Germinal center (tissue), 1 donor: ENCODE data around the gene CELF6.

ENCODE experiments used
- DNase-seq: peaks from one replicate; pipeline ENCODE4 v3.0.0; 2012; ENCODE audit warnings: mixed read lengths, low spot score

The CELF6 gene

DNA sequence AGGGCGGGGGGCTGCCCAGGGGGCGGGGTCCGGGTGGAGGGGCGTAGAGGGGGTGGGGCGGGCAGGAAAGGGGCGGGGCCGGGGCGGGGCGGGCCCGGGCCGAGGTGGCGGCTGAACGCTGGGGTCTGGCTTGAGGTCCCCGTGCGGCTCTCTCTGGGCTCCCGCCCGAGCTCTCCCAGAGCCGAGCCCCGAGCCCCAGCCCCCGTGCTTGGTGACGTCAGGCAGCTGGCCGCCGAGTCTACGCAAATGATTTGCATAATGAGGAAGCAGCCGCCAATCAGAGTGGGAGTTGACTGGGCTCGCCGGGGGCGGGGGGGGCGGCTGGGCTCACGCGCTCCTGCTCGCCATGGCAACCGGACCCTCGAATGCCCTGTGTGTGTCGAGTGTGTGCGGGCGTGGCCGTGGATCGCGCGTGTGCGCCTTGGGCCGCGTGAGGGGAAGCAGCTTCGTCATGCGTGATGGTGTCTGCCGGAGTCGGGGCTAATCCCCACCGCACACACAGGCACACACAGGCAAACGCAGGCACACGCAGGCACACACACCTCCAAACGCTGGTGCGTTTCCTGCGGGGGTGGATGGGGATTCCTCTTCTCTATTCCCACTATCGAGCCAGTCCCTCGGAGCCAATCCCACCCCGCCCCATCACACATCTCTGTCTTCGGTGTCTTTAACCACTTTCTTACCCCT, at the start of gene CELF6:
Gene CELF6 (minus strand): TSS at position 173 of the 687 bp plus-strand sequence. CDS start 283 bp downstream, outside the sequence.
- DNase-seq, result peak; percentile 89

DNA sequence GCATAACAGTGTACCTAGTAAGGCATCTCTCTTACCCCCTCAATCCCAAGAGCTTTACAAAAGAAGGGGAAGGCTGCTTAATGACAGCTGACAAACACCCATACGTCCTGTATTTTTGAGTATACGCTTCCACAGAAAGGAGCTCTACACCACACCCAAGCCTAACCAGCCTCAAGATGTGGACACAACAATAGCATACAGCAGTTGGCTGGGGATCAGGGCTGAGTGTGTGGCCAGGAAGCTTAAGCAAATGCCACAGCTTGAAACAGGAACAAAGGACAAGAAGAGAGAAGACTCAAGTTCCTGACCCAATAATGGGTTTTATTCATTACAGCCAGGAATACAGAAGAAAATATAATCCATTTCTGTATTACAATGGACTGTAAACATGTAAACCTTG, 48.9 kb upstream of the CELF6 start:
- DNase-seq, result no peak

DNA sequence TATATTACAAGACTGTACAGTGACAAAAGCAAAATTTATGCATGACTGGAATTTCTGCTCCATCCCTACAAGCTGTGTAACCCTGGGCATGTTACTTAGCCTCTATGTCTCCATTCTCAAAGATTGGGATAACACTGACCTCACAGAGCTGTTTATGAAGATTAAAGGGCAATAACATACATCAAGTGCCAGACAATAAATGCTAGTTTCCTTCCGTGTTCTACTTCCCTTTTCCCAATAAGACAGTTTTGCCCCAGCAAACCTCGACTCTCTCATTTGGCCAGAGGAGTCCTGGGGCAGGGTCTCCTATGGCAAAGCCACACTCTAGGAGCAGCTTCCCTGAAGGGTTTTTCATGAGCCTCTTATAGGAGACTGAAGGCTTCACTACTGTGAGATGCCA, 48.4 kb upstream of the CELF6 start:
- DNase-seq, result no peak

DNA sequence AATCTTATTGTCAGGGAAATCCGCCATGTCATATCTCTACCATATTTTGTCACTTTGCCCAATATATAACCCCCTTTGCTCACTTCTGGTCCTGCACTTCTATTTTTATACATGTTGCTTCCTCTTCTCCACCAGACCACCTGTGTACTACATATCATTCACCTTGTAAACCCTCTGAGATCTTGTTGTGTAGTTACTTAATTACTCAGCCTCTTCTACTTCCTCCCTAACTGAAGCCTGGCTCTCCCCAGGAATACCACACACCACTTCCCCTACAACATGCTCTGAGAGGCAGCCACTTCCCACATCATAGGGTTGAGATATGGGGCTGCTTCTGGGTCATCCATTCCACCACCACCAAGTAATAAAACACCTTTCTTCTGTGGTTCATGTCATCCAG, 45.9 kb upstream of the CELF6 start:
- peak; percentile 17 for DNase-seq

DNA sequence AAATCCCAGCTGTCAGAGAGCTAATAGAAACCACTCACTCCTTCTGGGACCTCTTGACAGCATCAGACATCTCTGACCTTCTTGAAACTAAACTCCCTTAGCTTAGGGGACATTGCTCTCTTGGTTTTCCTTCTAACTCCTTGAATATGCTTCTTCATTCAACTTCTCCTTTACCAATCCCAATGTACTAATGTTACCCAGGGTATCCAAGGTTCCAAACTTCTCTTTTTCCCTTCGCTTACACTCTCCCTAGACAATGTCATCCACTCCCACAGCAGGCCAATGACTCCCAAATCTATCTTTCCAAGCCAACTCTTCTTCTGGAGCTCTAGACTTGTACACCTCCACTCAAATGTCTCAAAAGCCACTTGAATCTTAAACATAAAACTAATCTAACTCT, 41.2 kb upstream of the CELF6 start:
- no peak for DNase-seq

DNA sequence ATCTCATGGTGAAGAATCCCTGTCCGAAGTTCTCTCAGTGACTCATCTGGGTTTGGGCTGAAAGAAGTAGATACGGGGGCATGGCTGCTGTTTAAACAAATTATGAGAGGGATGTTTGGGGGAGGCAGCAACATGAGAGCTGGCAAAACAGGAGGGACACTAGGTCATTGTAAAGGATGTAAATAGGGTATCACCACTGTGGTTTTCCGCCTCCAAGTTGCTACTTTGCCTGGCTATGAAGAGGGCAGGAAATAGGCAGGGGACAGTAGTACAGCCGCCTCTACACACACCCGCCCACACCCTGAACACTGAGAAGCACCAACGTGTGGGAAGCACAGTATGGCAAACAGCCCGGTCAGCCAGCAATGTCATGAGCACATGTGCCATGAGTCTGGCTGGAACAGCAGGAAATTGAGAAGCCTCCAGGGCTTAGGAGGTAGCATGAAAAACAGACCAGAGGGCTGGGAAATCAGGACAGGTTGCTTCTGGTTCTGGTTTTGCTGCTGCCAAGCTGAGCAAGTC, 38.8 kb upstream of the CELF6 start:
- no peak for DNase-seq

DNA sequence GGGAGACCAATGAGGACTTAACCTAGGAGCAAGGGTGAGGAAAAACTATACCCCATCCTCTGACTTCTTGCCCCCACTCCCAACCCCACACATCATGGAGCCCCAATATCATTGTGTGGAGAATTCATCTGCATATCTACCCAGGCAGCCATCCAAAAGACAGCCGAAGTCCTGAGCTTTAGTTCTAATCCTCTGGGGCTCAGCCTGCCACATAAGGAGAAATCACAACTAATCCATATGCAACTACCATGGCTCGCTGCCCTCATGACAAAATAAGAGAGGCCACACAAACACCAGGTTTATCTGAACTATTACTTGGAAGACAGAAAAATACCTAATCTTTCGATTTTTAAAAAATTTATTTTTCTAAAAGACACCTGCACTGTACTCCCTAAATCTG, 38.2 kb upstream of the CELF6 start:
- no peak for DNase-seq

DNA sequence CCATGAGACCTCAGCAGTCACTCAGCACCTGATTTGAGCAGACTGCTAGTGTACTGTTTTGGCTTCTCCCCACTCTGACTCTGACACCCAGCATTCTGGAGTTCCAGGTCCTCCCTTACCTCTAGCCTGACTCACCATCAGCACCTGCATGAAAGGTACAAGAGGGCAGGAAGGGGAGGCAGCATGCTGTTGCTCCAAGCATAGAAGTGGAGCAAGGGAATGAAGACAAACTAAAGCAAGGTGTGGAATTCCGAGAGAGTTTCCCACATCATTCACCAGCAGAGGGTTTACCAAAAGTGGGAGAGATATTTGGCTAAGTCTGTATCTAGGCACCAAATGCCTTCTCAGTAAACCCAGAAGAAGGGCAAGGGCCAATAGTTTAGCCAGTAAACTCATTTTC, 34.5 kb upstream of the CELF6 start:
- DNase-seq, result no peak

DNA sequence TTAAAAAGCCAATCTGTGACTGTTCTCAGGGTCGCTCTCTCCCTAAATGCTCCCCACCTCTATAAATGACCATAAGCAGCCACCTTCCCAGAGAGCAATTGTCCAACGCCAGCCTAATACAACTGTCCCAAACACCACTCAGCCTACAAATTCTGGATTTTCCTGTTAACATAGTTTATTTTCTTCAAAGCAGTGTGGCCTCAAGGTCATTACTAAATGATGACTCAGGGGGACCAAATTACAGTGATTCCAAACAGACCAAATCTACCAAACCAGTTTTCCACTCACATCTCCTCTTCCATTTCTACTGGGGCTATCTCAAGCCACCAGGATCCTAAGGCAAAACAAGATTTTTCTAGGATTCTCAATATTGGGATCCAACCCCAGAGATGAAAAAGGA, 33.3 kb upstream of the CELF6 start:
- no peak for DNase-seq

DNA sequence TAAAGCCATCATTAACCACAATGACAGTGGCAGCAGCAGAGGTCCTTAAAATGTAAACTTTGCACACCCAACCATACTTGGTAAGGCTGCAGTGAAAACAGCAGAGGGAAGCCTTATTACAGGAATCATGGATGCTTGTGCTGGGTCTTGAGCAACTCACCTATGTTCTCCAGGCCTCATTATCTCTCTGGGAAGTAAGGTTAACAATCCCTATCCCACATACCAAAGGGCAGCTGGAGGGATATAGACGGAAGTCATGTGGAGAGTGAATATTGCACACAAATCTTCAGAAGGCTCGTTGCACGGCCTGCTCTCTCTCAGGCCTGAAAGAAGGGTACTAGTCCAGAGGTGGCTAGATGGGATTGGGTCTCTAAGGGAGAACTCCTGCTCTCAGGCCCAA, 25.8 kb upstream of the CELF6 start:
- DNase-seq, result no peak

DNA sequence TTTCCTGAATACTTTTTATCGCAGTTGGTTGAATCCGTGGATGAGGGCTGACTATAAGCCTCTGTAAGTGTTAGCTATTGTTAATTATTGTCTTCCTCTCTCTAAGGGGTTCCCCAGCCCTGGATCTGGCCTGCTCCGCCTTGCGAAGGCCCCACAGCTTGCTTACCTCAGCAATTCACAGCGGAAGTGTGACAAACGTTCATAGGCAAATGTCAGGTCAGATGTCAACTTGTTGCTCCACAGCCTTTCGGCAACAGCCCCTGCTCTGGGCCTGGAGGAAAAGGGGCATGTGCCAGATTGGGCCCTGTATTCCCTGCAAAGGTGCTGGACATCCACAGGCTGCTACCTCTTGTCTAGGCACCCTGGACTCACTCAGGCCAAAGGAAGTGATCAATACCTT, 25.3 kb upstream of the CELF6 start:
- no peak for DNase-seq

DNA sequence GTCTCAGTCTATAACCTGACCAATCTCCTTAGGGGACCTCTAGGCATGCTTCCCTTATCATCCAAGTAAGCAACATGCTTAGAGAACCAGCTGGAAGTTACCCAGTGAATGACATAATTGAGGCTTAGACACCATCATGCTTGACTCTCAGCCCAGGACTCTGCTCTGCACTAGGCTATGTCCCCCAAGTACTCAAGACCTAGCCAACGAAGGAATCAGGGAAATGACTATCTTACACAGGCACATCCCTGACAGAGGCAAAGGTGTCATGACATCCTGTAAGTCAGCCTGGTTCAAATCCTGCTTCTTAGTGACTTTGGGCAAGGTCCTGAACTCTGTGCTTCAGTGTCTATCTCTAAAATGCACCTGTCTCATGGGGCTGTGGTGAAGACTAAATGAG, 24.6 kb upstream of the CELF6 start:
- no peak for DNase-seq

DNA sequence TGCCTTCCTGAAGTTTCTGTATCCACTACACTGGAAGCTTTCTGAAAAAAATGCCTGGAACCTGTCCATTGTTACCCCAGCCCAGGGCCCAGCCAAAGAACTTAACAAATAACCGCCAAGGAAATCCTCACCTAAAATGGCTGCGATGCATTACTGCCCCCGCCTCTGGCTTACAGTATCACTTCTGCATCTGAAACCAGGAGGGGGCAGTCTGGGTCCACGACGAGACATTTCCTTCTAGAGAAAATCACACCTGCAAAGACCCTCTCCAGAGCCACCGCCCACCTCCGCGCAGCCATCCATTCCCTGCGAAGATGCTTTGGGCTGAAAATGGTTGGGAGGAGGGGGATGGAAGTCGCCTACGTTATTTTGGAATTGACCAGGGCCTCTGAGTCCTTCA, 22.4 kb upstream of the CELF6 start:
- no peak for DNase-seq

DNA sequence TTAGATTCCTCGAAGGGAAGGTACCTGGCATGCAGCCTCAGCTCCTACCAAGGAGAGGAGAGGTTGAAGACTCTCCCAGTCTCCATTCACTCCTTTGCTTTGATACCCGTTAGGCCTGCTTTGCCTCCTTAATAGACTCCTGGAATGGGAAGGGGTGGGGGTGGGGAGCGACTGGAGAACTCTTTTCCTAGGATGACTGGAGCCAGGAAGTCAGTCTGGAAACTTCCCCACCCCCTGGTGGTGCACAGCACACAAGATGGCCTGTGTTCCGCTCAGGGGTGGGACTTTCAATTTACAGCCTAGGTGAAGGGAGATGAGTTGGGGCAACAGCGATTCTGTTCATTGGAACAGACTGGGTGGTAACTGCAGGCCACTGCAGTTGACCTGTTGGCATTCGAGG, 21.4 kb upstream of the CELF6 start:
- no peak for DNase-seq

DNA sequence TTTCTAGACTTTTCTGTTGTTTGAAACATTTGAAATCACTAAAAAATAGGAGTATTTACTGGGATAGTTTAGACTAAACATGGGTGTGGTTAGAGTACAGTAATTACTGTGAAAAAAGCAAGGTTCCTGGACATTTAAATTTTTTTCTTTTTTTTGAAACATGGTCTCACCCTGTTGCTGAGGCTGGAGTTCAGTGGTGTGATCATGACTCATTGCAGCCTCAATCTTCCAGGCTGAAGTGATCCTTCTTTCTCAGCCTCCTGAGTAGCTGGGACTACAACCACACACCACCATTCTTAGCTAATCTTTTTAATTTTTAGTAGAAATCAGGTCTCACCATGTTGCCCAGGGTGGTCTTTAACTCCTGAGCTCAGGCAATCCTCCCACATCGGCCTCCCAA, 20.4 kb upstream of the CELF6 start:
- no peak for DNase-seq

DNA sequence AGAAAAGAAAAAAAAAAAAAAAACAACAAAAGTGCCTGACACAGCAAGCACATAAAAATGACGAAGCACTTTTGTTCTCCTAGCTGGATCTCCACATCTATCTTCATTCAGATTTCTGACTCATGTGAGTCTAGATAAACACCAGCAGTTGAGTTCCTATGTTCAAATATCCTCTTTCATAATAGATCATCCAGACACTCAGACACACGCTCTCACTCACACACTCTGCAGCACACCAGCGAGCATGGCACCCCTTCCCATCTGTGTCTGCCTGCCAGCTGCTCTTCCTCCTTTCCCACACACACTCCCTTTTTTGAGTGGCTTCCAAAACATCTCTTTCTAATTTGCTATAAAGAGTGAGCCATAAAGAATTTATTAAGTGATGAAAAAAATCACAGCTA, 19.8 kb upstream of the CELF6 start:
- no peak for DNase-seq

DNA sequence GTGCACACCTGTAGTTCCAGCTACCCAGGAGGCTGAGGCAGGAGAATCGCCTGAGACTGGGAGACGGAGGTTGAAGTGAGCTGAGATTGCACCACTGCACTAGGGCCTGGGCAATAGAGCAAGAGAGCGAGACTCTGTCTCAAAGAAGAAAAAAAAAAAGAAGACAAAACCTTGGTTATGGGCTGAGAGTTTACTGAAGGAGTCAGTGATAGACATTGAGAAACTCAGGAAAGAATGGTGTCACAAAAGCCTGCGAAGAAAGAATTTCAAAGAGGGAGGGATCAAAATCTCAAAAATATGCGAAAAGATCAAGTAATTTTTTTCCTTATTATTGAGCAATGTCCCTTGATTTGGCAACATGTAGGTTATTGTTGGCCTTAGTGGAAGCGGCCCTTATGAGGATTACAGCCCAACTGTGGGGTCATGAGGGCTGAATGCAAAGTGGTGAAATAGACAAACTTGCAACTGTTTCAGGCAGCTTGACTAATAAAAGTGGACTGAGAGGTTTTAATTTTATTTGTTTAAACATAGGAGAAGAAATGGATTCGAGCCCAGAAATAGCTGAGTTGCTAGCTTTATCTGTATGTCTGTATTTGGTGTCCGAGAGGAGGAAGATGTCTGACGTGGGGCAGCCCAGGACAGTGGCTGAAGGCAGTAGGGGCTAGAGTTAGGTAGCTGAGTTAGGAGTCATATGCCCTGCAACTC, 18.8 kb upstream of the CELF6 start:
- DNase-seq, result no peak

DNA sequence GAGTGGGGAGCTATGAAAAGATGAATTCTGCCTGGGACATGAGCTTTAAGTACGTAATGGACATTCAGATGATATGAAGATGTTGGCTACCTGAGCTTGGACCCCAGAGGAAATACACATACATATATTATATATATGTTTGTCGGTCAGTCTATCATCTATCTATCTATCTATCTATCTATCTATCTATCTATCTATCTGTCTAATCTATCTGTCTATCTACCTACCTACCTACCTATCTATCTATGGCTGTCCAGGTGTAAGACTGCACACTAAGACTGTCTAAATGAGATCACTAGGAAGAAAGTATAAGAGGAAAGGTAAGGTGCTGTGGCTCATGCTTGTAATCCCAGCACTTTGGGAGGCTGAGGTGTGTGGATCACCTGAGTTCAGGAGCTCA, 18.2 kb upstream of the CELF6 start:
- no peak for DNase-seq

DNA sequence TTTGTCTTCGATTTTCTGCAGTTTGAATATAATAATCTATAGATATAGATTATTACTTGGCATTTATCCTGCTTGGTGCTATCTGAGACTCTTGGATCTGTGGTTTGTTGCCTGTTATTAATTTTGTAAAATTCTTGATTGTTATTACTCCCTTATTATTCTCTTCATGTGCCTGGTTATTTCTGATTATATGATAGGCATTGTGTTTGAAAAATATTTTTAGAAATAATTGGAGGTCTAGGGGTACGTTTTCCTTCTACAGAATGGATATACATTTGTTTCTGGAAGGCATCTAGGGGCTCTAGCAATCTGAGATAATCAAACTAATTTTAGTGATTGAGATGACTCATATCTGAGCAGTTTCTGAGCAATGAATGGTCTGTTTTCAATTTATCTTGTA, 14.9 kb upstream of the CELF6 start:
- no peak for DNase-seq

DNA sequence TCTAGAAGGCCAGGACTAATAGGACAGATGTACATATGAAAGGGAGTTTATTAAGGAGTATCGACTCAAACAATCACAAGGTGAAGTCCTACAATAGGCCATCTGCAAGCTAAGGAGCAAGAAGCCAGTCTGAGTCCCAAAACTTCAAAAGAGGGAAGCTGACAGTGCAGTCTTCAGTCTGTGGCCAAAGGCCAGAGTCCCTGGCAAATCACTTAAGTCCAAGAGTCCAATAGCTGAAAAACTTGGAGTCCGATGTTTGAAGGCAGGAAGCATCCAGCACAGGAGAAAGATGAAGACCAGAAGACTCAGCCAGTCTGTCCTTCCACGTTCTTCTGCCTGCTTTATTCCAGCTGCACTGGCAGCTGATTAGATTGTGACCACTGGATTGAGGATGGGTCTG, 11.1 kb upstream of the CELF6 start:
- no peak for DNase-seq

DNA sequence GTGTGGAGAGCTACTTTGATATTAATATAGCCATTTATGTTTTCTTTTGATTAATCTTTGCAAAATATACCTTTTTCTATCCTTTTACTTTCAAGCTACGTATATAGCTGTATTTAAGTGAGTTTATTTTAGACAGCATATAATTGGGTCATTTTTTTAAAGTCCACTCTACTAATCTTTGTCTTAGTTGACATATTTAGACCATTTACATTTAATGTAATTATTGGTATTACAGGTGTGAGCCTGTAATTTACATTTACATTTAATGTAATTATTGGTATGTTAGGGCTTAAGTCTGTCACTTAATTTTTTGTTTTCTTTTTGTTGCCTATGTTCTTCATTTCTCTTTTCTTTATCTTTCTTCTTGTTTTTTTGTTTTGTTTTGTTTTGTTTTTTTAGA, 3.8 kb upstream of the CELF6 start:
- no peak for DNase-seq

DNA sequence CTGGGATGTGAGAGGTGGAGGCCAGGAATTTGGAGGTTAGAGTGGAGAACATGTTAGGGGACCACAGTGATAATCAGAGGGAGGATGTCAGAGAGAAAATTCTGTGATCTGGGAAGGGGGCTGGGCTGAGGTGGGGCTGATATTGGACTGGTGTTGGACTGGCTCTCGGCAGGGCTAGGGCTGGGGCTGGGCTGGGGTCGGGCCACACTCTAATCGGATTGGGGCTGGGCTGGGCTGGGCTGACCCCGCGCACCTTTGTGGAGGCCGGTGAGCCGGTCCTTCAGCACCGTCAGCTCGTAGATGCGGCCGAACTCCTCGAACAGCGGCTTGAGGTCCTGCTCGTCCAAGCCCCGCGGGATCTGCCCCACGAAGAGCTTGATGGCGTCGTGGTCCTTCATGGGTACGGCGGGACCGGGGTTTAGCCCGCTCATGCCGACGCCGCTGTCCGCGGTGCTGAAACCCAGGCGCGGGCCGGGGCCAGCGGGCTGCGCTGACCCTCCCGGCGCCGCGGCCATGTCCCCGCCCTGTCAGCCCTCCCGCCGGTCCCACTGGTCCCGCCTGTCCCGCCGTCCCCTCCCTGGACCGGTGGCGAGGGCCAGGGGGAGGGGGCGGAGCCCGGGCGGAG, 485 bp downstream of the CELF6 start:
- DNase-seq, result peak; percentile 63

DNA sequence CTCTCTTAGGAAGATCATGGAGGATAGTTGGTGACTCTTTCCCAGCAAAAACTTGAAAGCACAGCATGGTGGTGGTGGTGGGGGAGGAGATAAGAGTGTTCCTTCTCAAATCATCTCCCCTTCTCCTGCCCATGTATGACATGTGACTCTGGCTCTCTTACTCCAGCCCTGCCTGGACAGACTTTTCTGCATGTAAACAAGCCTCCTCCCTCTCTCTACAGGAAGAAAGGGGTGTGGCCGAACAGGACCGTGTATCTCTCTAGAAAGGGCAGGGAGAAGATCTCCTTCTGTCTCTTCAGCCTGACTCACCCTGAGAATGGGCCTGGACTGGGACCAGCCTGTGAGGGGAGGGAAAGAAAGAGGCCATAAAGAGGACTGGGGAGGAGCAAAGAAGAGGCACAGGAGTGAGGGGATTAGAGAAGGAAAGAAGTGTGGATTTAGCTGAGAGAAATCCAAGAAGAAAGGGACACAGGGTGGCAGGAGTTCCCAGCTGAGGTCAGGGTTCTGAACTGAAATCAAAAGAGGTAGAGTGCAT, 1.5 kb downstream of the CELF6 start:
- no peak for DNase-seq
